Stimulated activated naive CD4-positive, alpha-beta T cell (primary cell): ENCODE results near the gene CER1.
A peak's percentile ranks its signal among the peaks of the same experiment; 100 is the strongest.

Experiments used
- DNase-seq, 6 experiments: peaks; one replicate each; lab custom pipeline; 2025; lab: John Stamatoyannopoulos, UW

Gene CER1, protein sequence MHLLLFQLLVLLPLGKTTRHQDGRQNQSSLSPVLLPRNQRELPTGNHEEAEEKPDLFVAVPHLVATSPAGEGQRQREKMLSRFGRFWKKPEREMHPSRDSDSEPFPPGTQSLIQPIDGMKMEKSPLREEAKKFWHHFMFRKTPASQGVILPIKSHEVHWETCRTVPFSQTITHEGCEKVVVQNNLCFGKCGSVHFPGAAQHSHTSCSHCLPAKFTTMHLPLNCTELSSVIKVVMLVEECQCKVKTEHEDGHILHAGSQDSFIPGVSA

DNA sequence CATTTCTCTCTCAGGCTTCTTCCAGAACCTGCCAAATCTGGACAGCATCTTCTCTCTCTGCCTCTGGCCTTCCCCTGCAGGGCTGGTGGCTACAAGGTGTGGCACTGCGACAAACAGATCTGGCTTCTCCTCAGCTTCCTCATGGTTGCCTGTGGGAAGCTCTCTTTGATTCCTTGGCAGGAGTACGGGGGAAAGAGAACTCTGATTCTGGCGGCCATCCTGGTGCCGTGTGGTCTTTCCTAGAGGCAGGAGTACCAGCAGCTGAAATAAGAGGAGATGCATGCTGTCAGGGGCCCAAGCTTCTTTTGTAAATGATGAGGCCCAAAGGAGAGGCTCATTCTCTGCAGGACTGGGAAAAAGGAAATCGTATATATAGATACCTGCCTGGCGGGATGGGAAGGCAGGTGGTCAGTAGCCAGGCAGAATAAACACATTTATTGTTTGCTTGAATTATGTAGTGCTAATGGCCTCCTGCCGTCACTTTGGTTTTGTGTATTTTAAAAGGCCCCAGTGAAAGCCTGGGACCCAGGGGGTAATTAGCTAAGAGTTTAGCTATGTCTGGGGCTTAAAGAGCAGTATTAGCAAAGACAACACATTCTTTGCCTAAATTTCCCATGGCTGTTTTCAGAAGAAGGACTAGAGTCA is at the start of gene CER1:
TSS of gene CER1 (minus strand) at position 343 of the 645 bp plus-strand sequence. CDS start at position 282, 61 bp downstream.
- DNase-seq: no peak

- no peak for DNase-seq
Observed at GRCh38 chr9:14770592-14770991, 48.1 kb upstream of the CER1 start.

DNA sequence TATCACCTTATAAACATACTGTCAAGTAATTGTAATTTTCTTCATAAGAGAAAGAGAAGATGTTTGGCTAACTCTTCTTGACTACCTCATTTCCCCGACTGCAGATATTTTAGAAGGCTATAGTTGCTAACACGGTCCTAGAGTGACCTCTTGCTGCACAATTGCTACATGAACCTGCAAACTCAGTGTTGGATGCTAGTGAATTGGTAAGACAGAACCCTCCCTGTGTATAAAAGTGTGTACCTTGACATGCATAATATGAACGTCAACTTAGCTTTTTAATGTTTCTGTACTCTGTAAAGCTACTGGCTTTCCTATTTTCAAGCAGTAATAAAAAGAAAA is 46.7 kb upstream of the CER1 start:
- DNase-seq: no peak

DNA sequence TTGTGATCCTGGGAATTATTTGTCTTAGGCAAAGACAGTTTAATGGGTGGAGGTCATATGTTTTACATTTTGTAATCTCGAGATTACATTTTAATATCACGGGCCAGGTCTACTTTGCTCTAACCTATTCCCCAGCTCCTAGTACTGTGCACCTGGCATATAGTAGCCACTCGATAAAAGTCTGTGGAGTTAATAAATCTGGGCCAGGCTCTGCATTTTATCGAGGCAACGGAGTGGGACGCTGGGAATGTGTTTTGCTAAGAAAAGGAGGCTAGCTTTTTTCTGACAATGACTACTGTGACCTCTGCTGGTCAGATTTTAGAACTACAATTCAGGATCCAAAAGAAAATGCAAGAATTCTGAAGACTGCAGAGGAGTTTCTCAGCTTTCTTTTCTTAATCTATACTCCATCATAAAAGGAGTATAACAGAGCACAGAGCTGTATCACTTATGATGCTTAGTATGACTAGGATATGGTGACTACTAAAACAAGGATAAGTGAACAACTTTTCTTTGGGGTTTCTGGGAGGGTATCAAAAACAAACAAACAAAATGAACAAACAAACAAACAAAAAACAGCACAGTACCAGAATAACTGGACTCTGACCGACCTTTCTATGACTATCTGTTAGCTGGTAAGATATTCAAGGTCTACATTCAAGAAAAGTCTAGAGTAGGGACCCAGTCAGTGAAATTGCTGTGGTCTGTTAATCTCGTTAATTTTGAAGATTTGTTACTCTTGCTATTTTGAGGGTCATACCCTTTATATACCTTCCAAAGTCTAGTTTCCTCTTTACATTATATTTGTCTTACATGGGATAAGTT is 46.1 kb upstream of the CER1 start:
- peak in 2 of 6 experiments; percentile 7 to 38 for DNase-seq

DNA sequence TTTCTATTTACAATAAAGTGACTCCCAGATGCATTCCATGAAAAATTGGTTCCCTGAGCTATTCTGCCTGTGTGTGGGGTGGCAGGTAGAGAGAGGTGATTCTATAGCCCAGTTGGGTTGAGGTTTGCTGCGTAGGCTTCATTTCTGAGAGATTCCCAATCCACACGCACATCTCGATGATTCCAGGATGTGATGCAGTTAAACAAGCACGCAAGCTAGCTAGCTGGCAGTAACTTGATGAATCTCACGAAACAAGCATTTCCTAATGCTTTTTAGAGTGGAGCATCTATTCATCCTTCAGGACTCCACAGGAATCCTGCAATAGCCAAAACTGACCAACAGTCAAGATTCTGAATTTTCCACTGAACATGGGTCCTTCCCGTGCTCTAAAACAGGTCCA is 43.8 kb upstream of the CER1 start:
- DNase-seq: no peak

DNA sequence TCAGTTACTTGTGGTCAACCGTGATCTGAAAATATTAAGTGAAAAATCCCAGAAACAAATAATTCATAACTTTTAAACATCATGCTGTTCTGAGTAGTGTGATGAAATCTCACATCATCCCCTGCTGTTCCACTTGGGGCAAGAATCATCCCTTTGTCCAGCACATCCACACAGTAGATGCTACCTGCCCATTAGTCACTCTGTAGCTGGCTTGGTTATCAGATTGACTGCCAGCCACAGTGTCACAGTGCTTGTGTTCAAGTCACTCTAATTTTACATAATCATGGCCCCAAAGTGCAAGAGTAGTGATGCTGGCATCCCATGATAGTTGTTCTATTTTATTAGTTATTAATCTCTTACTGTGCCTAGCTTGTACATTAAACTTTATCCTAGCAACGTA is 39.1 kb upstream of the CER1 start:
- no peak for DNase-seq

DNA sequence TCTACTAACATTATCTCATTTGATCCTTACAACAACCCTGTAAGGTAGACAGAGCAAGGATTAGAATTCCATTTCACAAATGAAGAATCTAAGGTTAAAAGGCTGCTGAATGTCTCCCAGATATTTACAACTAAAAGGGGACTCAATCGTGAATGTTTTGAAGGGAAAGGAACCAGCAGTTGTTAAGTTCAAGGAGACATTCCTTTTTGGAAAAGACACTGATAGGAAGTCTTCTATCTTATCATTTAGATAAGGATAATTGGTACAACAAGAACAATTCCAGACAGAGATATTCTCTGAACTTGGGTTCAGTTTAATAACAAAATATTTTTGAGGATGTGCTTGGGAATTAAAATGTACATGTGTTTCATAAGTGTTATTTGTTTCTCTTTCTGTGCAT is 37.5 kb upstream of the CER1 start:
- DNase-seq: no peak

DNA sequence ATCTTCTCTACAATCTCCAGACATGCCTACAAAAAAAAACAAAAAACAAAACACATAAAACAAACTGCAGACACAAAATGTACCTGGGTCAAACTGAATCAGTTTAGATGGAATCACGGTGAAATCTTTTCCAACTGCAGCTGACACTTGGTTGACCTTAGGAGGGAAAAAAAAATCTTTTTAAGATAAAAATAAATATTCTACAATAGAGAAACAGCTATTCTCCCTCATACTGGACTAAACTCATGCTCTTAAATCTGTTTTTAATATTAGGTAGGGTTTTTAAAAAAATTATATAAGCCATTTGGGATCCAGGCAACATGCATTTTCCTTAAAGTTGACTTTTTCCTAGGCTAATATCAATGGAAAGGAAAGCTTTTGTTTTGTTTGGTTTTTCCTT is 33.8 kb upstream of the CER1 start:
- DNase-seq: no peak

GRCh38 chr9:14752871-14753270 is 30.3 kb upstream of the CER1 start:
- DNase-seq: no peak

DNA sequence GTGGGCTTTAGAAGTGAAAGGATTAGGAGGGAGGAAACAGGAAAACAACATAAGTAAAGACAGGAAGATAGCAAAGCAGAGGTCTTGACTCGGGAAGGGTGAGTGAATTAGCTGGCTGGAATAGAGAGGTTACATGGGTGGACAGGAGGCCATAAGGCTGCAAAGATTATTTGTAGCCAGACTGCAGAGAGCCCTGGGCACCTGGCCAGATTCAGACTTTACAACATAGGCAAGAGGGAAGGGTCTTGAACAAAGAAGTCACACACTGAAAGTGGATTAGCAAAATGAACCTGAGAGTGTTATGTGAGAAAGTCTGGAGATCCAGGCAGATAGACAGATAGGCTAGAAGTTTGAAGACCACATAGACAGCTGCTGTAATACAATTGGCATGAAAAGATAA is 29.7 kb upstream of the CER1 start:
- DNase-seq: no peak

DNA sequence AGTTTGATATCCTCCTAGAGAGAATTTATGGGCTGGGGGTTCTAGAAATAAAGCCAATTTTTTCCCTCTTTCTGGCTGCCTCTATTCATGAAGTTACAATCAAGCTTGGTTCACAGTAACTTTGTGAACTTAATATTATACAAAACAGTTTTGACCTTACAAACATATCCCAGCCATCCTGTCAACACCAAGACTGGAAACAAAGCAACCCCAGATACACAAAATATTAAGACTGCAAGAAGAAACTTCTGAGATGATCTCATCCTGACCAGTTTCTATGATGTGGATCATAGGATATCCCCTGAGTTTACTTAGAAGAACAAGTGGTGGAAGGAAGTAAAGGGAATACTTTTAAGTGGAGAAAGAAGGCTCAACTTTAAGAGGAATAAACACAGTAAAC is 28.3 kb upstream of the CER1 start:
- no peak for DNase-seq

GRCh38 chr9:14749741-14750211 is 27.2 kb upstream of the CER1 start:
- peak in 3 of 6 experiments; percentile 27 to 39 (median 31) for DNase-seq

- DNase-seq: no peak
Observed at GRCh38 chr9:14748373-14748772, 25.8 kb upstream of the CER1 start.

GRCh38 chr9:14747111-14747510 is 24.6 kb upstream of the CER1 start:
- DNase-seq: no peak

DNA sequence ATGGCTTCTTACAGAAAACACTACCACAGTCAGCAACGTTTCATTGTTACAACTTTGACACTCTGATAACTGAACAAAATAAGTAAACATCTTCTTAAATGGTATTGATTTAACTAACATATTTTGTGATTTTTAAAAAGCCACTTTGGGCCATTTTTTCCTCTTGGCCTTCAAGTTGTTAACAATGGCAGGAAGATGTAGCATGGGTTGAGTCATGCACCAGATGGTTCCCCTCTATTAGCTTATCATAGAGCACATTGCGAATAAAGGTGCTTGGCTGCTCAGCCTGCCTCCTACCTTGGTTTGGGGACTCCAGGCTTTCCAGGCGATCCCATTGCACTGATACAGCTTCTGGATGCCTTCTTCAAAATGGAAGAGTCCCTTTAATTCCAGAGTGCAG is 24.1 kb upstream of the CER1 start:
- no peak for DNase-seq

GRCh38 chr9:14744768-14745167 is 22.2 kb upstream of the CER1 start:
- DNase-seq: no peak

- DNase-seq: no peak
Observed at GRCh38 chr9:14741369-14741768, 18.8 kb upstream of the CER1 start.

DNA sequence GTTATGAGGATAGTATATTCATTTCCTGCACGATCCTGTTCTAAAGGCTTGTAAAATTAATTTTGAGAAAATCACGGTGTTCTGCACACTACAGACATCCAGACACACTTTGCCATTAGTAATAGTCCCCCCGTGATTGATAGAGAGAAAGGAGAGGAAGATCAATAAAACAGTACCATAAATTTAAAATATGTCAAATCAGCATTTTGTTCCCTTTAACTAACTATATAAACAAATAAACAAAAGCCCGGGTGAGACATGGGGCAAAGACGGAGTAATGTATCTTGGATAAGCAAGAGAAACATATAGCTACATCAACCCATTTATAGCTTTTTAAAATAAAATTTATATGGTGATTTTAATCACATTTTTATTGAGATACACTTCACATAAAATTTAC is 10.6 kb upstream of the CER1 start:
- DNase-seq: no peak

- DNase-seq: no peak
Observed at GRCh38 chr9:14731294-14731981, 8.9 kb upstream of the CER1 start.

GRCh38 chr9:14730461-14730898 is 7.9 kb upstream of the CER1 start:
- no peak for DNase-seq

GRCh38 chr9:14723301-14723700 is 768 bp upstream of the CER1 start:
- no peak for DNase-seq

- no peak for DNase-seq
Observed at GRCh38 chr9:14719231-14719923, 3.2 kb downstream of the CER1 start.
